Mesenchymal stem cell (in vitro differentiated cells and primary cell): ENCODE data around the gene CGB8.
"Not testable (repeated sequence)": the region's sequence is repeated elsewhere in the genome, so short reads cannot be mapped to it uniquely, and the experiment has no call there.

Source experiments
- DNase-seq: peaks from one replicate; pipeline ENCODE4 v3.0.0-alpha.2; 2013
- H2AFZ ChIP-seq: one replicate; pipeline ENCODE4 v1.6.1; 2013; ENCODE audit warnings: low read depth, mild to moderate bottlenecking, control low read depth, inconsistent platforms, low read length, moderate library complexity
- H2AK5ac ChIP-seq: 2 replicates; pipeline ENCODE4 v1.6.1; 2013; ENCODE audit warnings: low read length, moderate library complexity, mild to moderate bottlenecking, inconsistent platforms; ENCODE audit not compliant: severe bottlenecking
- H2BK120ac ChIP-seq: one replicate; pipeline ENCODE4 v1.6.1; 2013; ENCODE audit warnings: low read depth, mild to moderate bottlenecking, inconsistent platforms, low read length, moderate library complexity
- H2BK12ac ChIP-seq, 2 experiments: one replicate each; pipeline ENCODE4 v1.6.1; 2013; ENCODE audit warnings: inconsistent platforms in 2 of 2, low read length in 2 of 2, mild to moderate bottlenecking in 2 of 2, moderate library complexity in 2 of 2, control low read depth in 1 of 2
- H2BK15ac ChIP-seq: one replicate; pipeline ENCODE4 v1.6.1; 2013; ENCODE audit warnings: mild to moderate bottlenecking, low read depth, inconsistent platforms; ENCODE audit not compliant: poor library complexity, severe bottlenecking
- H2BK5ac ChIP-seq: 2 replicates; pipeline ENCODE4 v1.6.1; 2013; ENCODE audit warnings: low read depth, mild to moderate bottlenecking, low read length, control low read depth, inconsistent platforms; ENCODE audit not compliant: poor library complexity, severe bottlenecking
- H3K14ac ChIP-seq, 2 experiments: one replicate each; pipeline ENCODE4 v1.6.1; 2013; ENCODE audit warnings: inconsistent platforms in 2 of 2, low read length in 2 of 2, control low read depth in 1 of 2, mild to moderate bottlenecking in 1 of 2, moderate library complexity in 1 of 2
- H3K18ac ChIP-seq, 2 experiments: one replicate each; pipeline ENCODE4 v1.6.1; 2013; ENCODE audit warnings: inconsistent platforms in 2 of 2, low read length in 2 of 2, control low read depth in 1 of 2, low read depth in 1 of 2, mild to moderate bottlenecking in 1 of 2
- H3K23ac ChIP-seq, 2 experiments: one replicate each; pipeline ENCODE4 v1.6.1; 2013; ENCODE audit warnings: inconsistent platforms in 2 of 2, low read length in 2 of 2, mild to moderate bottlenecking in 2 of 2, moderate library complexity in 2 of 2, control low read depth in 1 of 2
- H3K27ac ChIP-seq: 2 replicates; pipeline ENCODE4 v1.5.1; 2013; ENCODE audit warnings: mild to moderate bottlenecking, moderate library complexity, low read length, control low read depth, inconsistent platforms; ENCODE audit not compliant: poor library complexity, severe bottlenecking
- H3K27me3 ChIP-seq, 2 experiments: 2 replicates each; pipeline versions ENCODE4 v1.6.1 to v1.7.0; 2013; ENCODE audit warnings: low read length in 2 of 2, mild to moderate bottlenecking in 2 of 2, moderate library complexity in 2 of 2, control low read depth in 1 of 2, inconsistent platforms in 1 of 2; ENCODE audit not compliant: control insufficient read depth in 1 of 2, insufficient read depth in 1 of 2
- H3K36me3 ChIP-seq, 2 experiments: 2 replicates each; pipeline versions ENCODE4 v1.6.1 to v1.7.0; 2013; ENCODE audit warnings: low read length in 2 of 2, control low read depth in 1 of 2, inconsistent platforms in 1 of 2, low read depth in 1 of 2, mild to moderate bottlenecking in 1 of 2; ENCODE audit not compliant: insufficient read depth in 2 of 2, control insufficient read depth in 1 of 2
- H3K4ac ChIP-seq, 2 experiments: one replicate each; pipeline ENCODE4 v1.6.1; 2013; ENCODE audit warnings: inconsistent platforms in 2 of 2, low read length in 2 of 2, mild to moderate bottlenecking in 2 of 2, moderate library complexity in 2 of 2, control low read depth in 1 of 2, low read depth in 1 of 2
- H3K4me1 ChIP-seq: 2 replicates; pipeline ENCODE4 v1.6.1; 2013; ENCODE audit warnings: low read depth, low read length, control low read depth; ENCODE audit not compliant: control insufficient read depth, insufficient read depth
- H3K4me2 ChIP-seq: 2 replicates; pipeline ENCODE4 v1.6.1; 2013; ENCODE audit warnings: low read length, mild to moderate bottlenecking, inconsistent platforms; ENCODE audit not compliant: poor library complexity, severe bottlenecking
- H3K4me3 ChIP-seq, 2 experiments: 2 replicates each; pipeline versions ENCODE4 v1.5.1 to v1.7.0; 2013; ENCODE audit warnings: low read length in 2 of 2, mild to moderate bottlenecking in 2 of 2, control low read depth in 1 of 2, low read depth in 1 of 2; ENCODE audit not compliant: insufficient read depth in 1 of 2
- H3K79me1 ChIP-seq: replicated peaks from 2 replicates; pipeline ENCODE4 v1.6.1; 2013; ENCODE audit warnings: mild to moderate bottlenecking, control low read depth, low read length, inconsistent platforms; ENCODE audit not compliant: poor library complexity, severe bottlenecking
- H3K9ac ChIP-seq: 2 replicates; pipeline ENCODE4 v1.7.0; 2013; ENCODE audit warnings: mild to moderate bottlenecking, low read length, moderate library complexity
- H3K9me3 ChIP-seq: 2 replicates; pipeline ENCODE4 v1.7.0; 2013; ENCODE audit warnings: mild to moderate bottlenecking, low read length; ENCODE audit not compliant: control insufficient read depth
- H4K8ac ChIP-seq: one replicate; pipeline ENCODE4 v1.6.1; 2013; ENCODE audit warnings: inconsistent platforms, mild to moderate bottlenecking, low read length, moderate library complexity
- H4K91ac ChIP-seq: one replicate; pipeline ENCODE4 v1.6.1; 2013; ENCODE audit warnings: mild to moderate bottlenecking, low read length, inconsistent platforms
- WGBS: methylation state at CpG from one replicate; pipeline ENCODE4 v1.1.7; 2013; ENCODE audit warnings: mixed read lengths; 5-methylcytosine and 5-hydroxymethylcytosine counted together

CGB8 gene

GRCh38 chr19:49042177-49042576 is 6.7 kb downstream of the CGB8 start:
- peak overlapping the region in 1 of 2 experiments; percentile 15 for H3K14ac ChIP-seq
- peak overlapping the region; percentile 53 for H2AFZ ChIP-seq
- no peak for DNase-seq
- no peak overlapping the region for H2BK120ac ChIP-seq
- H4K8ac ChIP-seq, result no peak overlapping the region
- WGBS, result 58% methylated on average over 15 of the region's 17 CpGs
- H3K27ac ChIP-seq, result no peak overlapping the region
- no peak overlapping the region for H3K4me3 ChIP-seq
- H3K4me2 ChIP-seq, result no peak overlapping the region
- no peak overlapping the region for H3K4ac ChIP-seq
- H3K9ac ChIP-seq, result no peak overlapping the region
- no peak overlapping the region for H2AK5ac ChIP-seq
- no peak overlapping the region for H2BK12ac ChIP-seq
- H2BK5ac ChIP-seq, result no peak overlapping the region
- H3K18ac ChIP-seq, result no peak overlapping the region
- H4K91ac ChIP-seq, result no peak overlapping the region
- no peaks in the 10 kb centered on the region for H3K79me1 ChIP-seq
- H3K27me3 ChIP-seq, result no peaks in the 10 kb centered on the region
- no peaks in the 10 kb centered on the region for H3K36me3 ChIP-seq
- H3K9me3 ChIP-seq, result no peaks in the 10 kb centered on the region
- peaks cover 11% of the 10 kb centered on the region for H3K4me1 ChIP-seq
- no peak overlapping the region for H2BK15ac ChIP-seq
- H3K23ac ChIP-seq, result peak overlapping the region in 1 of 2 experiments; percentile 24

GRCh38 chr19:49039736-49040135 is 9.2 kb downstream of the CGB8 start:
- not testable (repeated sequence) for H3K4ac ChIP-seq, H2BK15ac ChIP-seq, H3K4me2 ChIP-seq, H3K9me3 ChIP-seq, H2AK5ac ChIP-seq, H3K27me3 ChIP-seq, H3K79me1 ChIP-seq, H3K18ac ChIP-seq, H3K9ac ChIP-seq, H2BK5ac ChIP-seq, DNase-seq, H3K27ac ChIP-seq, H2BK12ac ChIP-seq, H3K4me3 ChIP-seq, H3K36me3 ChIP-seq, H3K23ac ChIP-seq, H4K91ac ChIP-seq, H3K14ac ChIP-seq, H2BK120ac ChIP-seq, H4K8ac ChIP-seq
- 89% methylated on average over 1 of the region's 9 CpGs for WGBS
- Histone ChIP-seq H3K4me1 (peaks cover 11% of the 10 kb centered on the region), H2AFZ (peak overlapping the region; percentile 27)

DNA sequence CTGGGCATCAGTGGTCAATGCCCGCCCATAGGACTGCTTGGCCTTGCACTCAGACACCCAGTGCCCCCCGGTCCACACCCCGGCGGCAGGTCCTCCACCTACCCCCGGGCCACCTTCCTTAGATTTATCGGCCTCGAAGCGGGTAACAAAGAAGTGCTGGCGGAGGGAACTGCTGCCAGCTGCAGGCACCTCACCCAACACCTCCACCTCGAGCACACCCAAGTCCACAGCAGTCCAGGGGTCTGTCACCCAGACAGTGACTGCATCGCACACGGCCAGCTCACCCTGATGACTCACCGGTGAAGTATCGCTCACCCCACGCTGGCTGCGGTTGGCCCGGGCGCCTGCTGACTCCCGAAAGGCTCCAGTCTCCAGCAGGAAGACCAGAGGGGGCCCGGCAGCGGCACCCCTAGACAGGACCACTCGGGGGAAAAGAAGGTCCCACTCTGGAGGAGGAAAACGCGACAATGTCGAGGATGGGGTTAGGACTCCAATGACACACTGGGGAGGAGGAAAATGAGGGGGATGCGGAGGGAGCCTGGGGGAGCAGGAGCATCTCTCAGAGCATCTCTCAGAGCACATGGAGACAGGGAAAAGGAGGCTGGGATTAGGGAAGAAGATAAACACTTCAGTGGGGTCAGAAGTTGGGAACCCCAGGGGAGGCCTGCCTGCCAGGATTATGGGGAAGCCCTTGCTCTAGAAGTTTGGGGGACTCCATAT is 10.2 kb downstream of the CGB8 start:
- H3K9ac ChIP-seq, H4K8ac ChIP-seq, H3K27me3 ChIP-seq, H2BK120ac ChIP-seq, H2AK5ac ChIP-seq, H2AFZ ChIP-seq, H3K23ac ChIP-seq, H3K9me3 ChIP-seq, H3K4ac ChIP-seq, H4K91ac ChIP-seq, H2BK5ac ChIP-seq, H3K79me1 ChIP-seq, H2BK15ac ChIP-seq, H3K36me3 ChIP-seq, H3K4me3 ChIP-seq, H2BK12ac ChIP-seq, H3K27ac ChIP-seq, H3K4me2 ChIP-seq: not testable (repeated sequence)
- WGBS, result 55% methylated on average over 26 of the region's 26 CpGs
- DNase-seq, result peak; percentile 71
- Histone ChIP-seq H3K14ac (peak overlapping the region in 1 of 2 experiments; percentile 20), H3K18ac (peak overlapping the region in 1 of 2 experiments; percentile 34), H3K4me1 (peaks cover 11% of the 10 kb centered on the region)

DNA sequence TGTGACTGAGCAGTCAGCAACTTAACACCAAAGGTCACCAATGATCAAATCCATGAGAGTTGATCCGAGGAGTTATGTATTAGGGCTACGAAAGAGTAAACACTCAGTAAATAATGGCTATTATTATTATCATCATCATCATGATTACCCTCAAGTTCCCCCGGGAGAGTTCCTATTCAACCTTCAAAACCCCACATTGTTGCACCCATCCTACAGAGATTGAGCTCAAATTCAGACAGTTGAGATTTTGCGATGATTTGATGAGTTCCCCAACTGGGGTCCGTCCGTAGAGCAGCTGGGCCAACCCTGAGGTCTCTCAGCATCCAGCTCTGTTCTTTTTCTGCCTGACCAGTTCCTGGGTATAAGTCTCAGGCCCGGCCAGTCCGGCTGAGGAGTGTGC is 10.8 kb downstream of the CGB8 start:
- not testable (repeated sequence) for H3K23ac ChIP-seq, H4K8ac ChIP-seq, H2AFZ ChIP-seq, H3K4me3 ChIP-seq, H3K14ac ChIP-seq, H2BK5ac ChIP-seq, H3K36me3 ChIP-seq, H3K27me3 ChIP-seq, H3K9ac ChIP-seq, H3K9me3 ChIP-seq, H2BK120ac ChIP-seq, H3K79me1 ChIP-seq, H2BK12ac ChIP-seq, H4K91ac ChIP-seq, H3K4ac ChIP-seq, H3K4me2 ChIP-seq, DNase-seq, H3K27ac ChIP-seq, H3K18ac ChIP-seq, H2AK5ac ChIP-seq, H2BK15ac ChIP-seq
- peaks cover 11% of the 10 kb centered on the region for H3K4me1 ChIP-seq
- WGBS, result 99% methylated on average over 4 of the region's 8 CpGs
